ENCODE data around the gene NPW.

NPW gene

GRCh38 chr16:2054543-2055245 is 35.1 kb downstream of the NPW start:
- Histone ChIP-seq H3K27ac (ENCODE audit: low read depth, low read length) (no peak overlapping the region), H3K9me2 (replicated peaks; ENCODE audit: control insufficient read depth, low read length) (no peaks in the 10 kb centered on the region), H3K36me3 (ENCODE audit: control insufficient read depth, low read length) (peaks cover 11% of the 10 kb centered on the region; the same call in 1 of the 2 replicates), H3K4me2 (ENCODE audit: low read length) (no peak overlapping the region), H3F3A (ENCODE audit: control insufficient read depth, insufficient read depth) (no peaks in the 10 kb centered on the region), H4K20me1 (ENCODE audit: control insufficient read depth, insufficient read depth, low read depth, low read length) (no peaks in the 10 kb centered on the region), H3K27me3 (ENCODE audit: control insufficient read depth, low read length) (no peaks in the 10 kb centered on the region), H3K79me2 (ENCODE audit: control insufficient read depth, low read length) (no peaks in the 10 kb centered on the region), H3K9me3 (ENCODE audit: control insufficient read depth, insufficient read depth, low read length) (no peaks in the 10 kb centered on the region), H3K4me1 (ENCODE audit: control insufficient read depth, low read length) (no peaks in the 10 kb centered on the region), H3K4me3 (ENCODE audit: low read length) (no peak overlapping the region)
- TF ChIP-seq CTCF (IDR thresholded peaks at IDR 0.05; ENCODE audit: low read depth, low read length, poor library complexity, severe bottlenecking) (no peak), EZH2phosphoT487 (IDR thresholded peaks at IDR 0.05; ENCODE audit: borderline replicate concordance, low read length) (no peak)

GRCh38 chr16:2056077-2056476 is 36.5 kb downstream of the NPW start:
- Histone ChIP-seq H3K4me1 (ENCODE audit: control insufficient read depth, low read length) (no peaks in the 10 kb centered on the region), H3K79me2 (ENCODE audit: control insufficient read depth, low read length) (no peaks in the 10 kb centered on the region), H3K9me3 (ENCODE audit: control insufficient read depth, insufficient read depth, low read length) (no peaks in the 10 kb centered on the region), H3K9me2 (replicated peaks; ENCODE audit: control insufficient read depth, low read length) (no peaks in the 10 kb centered on the region), H3K36me3 (ENCODE audit: control insufficient read depth, low read length) (peaks cover 11% of the 10 kb centered on the region; the same call in 1 of the 2 replicates), H3K27me3 (ENCODE audit: control insufficient read depth, low read length) (no peaks in the 10 kb centered on the region), H3F3A (ENCODE audit: control insufficient read depth, insufficient read depth) (no peaks in the 10 kb centered on the region), H3K4me3 (ENCODE audit: low read length) (no peak overlapping the region), H4K20me1 (ENCODE audit: control insufficient read depth, insufficient read depth, low read depth, low read length) (no peaks in the 10 kb centered on the region), H3K4me2 (ENCODE audit: low read length) (no peak overlapping the region), H3K27ac (ENCODE audit: low read depth, low read length) (no peak overlapping the region)
- no peak for TF ChIP-seq CTCF (IDR thresholded peaks at IDR 0.05; ENCODE audit: low read depth, low read length, poor library complexity, severe bottlenecking)
- TF ChIP-seq EZH2phosphoT487 (IDR thresholded peaks at IDR 0.05; ENCODE audit: borderline replicate concordance, low read length) = no peak

GRCh38 chr16:2056681-2057407 is 37.3 kb downstream of the NPW start:
- Histone ChIP-seq H3K9me2 (replicated peaks; ENCODE audit: control insufficient read depth, low read length) (no peaks in the 10 kb centered on the region), H3K4me1 (ENCODE audit: control insufficient read depth, low read length) (no peaks in the 10 kb centered on the region), H3K36me3 (ENCODE audit: control insufficient read depth, low read length) (peaks cover 6% of the 10 kb centered on the region; the same call in 1 of the 2 replicates), H3K27me3 (ENCODE audit: control insufficient read depth, low read length) (no peaks in the 10 kb centered on the region), H3K79me2 (ENCODE audit: control insufficient read depth, low read length) (no peaks in the 10 kb centered on the region), H3K9me3 (ENCODE audit: control insufficient read depth, insufficient read depth, low read length) (no peaks in the 10 kb centered on the region), H3F3A (ENCODE audit: control insufficient read depth, insufficient read depth) (no peaks in the 10 kb centered on the region), H3K4me2 (ENCODE audit: low read length) (no peak overlapping the region), H4K20me1 (ENCODE audit: control insufficient read depth, insufficient read depth, low read depth, low read length) (no peaks in the 10 kb centered on the region), H3K4me3 (ENCODE audit: low read length) (no peak overlapping the region), H3K27ac (ENCODE audit: low read depth, low read length) (no peak overlapping the region)
- no peak for TF ChIP-seq EZH2phosphoT487 (IDR thresholded peaks at IDR 0.05; ENCODE audit: borderline replicate concordance, low read length)

GRCh38 chr16:2057438-2057837 is 37.9 kb downstream of the NPW start:
- Histone ChIP-seq H4K20me1 (ENCODE audit: control insufficient read depth, insufficient read depth, low read depth, low read length) (no peaks in the 10 kb centered on the region), H3F3A (ENCODE audit: control insufficient read depth, insufficient read depth) (no peaks in the 10 kb centered on the region), H3K9me2 (replicated peaks; ENCODE audit: control insufficient read depth, low read length) (no peaks in the 10 kb centered on the region), H3K79me2 (ENCODE audit: control insufficient read depth, low read length) (no peaks in the 10 kb centered on the region), H3K4me3 (ENCODE audit: low read length) (no peak overlapping the region), H3K9me3 (ENCODE audit: control insufficient read depth, insufficient read depth, low read length) (no peaks in the 10 kb centered on the region), H3K27me3 (ENCODE audit: control insufficient read depth, low read length) (no peaks in the 10 kb centered on the region), H3K36me3 (ENCODE audit: control insufficient read depth, low read length) (peaks cover 6% of the 10 kb centered on the region; the same call in 1 of the 2 replicates), H3K27ac (ENCODE audit: low read depth, low read length) (no peak overlapping the region), H3K4me1 (ENCODE audit: control insufficient read depth, low read length) (no peaks in the 10 kb centered on the region), H3K4me2 (ENCODE audit: low read length) (no peak overlapping the region)
- no peak for TF ChIP-seq CTCF (IDR thresholded peaks at IDR 0.05; ENCODE audit: low read depth, low read length, poor library complexity, severe bottlenecking)
- TF ChIP-seq EZH2phosphoT487 (IDR thresholded peaks at IDR 0.05; ENCODE audit: borderline replicate concordance, low read length) = no peak

All from DOHH2 (cell line).